K562 (cell line): Measurements from ENCODE around the gene RNFT2. TPM values are rescaled to one million over a fixed set of nuclear protein-coding genes. Genes with fewer than 3 reads are reported as not detected.

ENCODE experiments used
- ATAC-seq: fragments of 200-7000 bp; cut with Tn5 transposase; 3 replicates; pipeline ENCODE4 v1.9.1; 2020; ENCODE audit warnings: moderate library complexity
- BruUV-seq: library from RNA; stranded (reverse); fragments of 400-500 nt; replicated peaks from 2 replicates; lab custom pipeline; 2021; lab: Mats Ljungman, UMichigan
- CTCF ChIA-PET: fragments of 300-600 bp; formaldehyde crosslinking; extraction: SDS; loops from one replicate; lab custom pipeline; 2021; ENCODE audit warnings: low intra/inter-chr PET ratio; lab: Yijun Ruan, JAX
- POLR2A ChIA-PET: fragments of 300-600, 350-650 bp; sonication (Branson Sonifier 250); formaldehyde crosslinking; extraction: SDS; loops from one replicate; lab custom pipeline; 2021; ENCODE audit warnings: antibody characterized with exemption, inconsistent platforms; lab: Yijun Ruan, JAX
- DNase-seq, 4 experiments: peaks; one replicate each; pipeline versions ENCODE4 v3.0.0 to v3.0.0-alpha.2; 2011 to 2018; ENCODE audit warnings: low spot score in 3 of 4, mixed read lengths in 3 of 4; ENCODE audit errors: extremely low read depth in 1 of 4
- FAIRE-seq: peaks from 2 replicates; lab custom pipeline; 2011; peaks lifted over from hg19 to GRCh38; lab: Jason Lieb, UNC
- H2AFZ ChIP-seq: 2 replicates; pipeline ENCODE4 v1.6.0; 2011; ENCODE audit warnings: low read depth, low read length, control low read depth, inconsistent platforms
- H3K27ac ChIP-seq: fragments of 200-600 bp; 3 replicates; pipeline ENCODE4 v1.8.0; 2011; ENCODE audit warnings: low read depth, mild to moderate bottlenecking, control low read depth, inconsistent platforms, low read length, moderate library complexity, mixed read lengths; ENCODE audit errors: extremely low read depth
- H3K27me3 ChIP-seq, 2 experiments: fragments of 300-600 bp in 1 of 2; 2 replicates in 1 of 2; 3 replicates in 1 of 2; pipeline versions ENCODE4 v1.6.0 to v1.8.0; 2011; ENCODE audit warnings: inconsistent platforms in 2 of 2, low read length in 2 of 2, mild to moderate bottlenecking in 1 of 2, mixed read lengths in 1 of 2, moderate library complexity in 1 of 2; ENCODE audit not compliant: control insufficient read depth in 2 of 2, insufficient read depth in 2 of 2
- H3K36me3 ChIP-seq: fragments of 300-600 bp; 3 replicates; pipeline ENCODE4 v1.8.0; 2011; ENCODE audit warnings: mild to moderate bottlenecking, low read length, inconsistent platforms; ENCODE audit not compliant: control insufficient read depth, insufficient read depth
- H3K4me1 ChIP-seq, 2 experiments: fragments of 200-600 bp in 1 of 2; replicated peaks in 1 of 2; 2 replicates in 1 of 2; 3 replicates in 1 of 2; pipeline versions ENCODE4 v1.5.1 to v1.8.0; 2011; ENCODE audit warnings: inconsistent platforms in 2 of 2, low read length in 2 of 2, mild to moderate bottlenecking in 1 of 2, mixed read lengths in 1 of 2, moderate library complexity in 1 of 2; ENCODE audit not compliant: control insufficient read depth in 2 of 2, insufficient read depth in 2 of 2
- H3K4me2 ChIP-seq: 2 replicates; pipeline ENCODE4 v1.6.1; 2011; ENCODE audit warnings: low read length, control low read depth, inconsistent platforms, mixed read lengths; ENCODE audit not compliant: insufficient read depth
- H3K4me3 ChIP-seq: fragments of 200-600 bp; sonication (generic), shearing (Covaris generic); 2 replicates; pipeline ENCODE4 v1.5.1; 2016; ENCODE audit warnings: control low read depth, inconsistent platforms
- H3K79me2 ChIP-seq: fragments of 200-600 bp; 3 replicates; pipeline ENCODE4 v1.8.0; 2011; ENCODE audit warnings: low read length, inconsistent platforms; ENCODE audit not compliant: control insufficient read depth, insufficient read depth
- H3K9ac ChIP-seq, 2 experiments: 2 replicates each; pipeline versions ENCODE4 v1.6.0 to v1.6.1; 2011; ENCODE audit warnings: low read depth in 2 of 2, low read length in 2 of 2, control low read depth in 1 of 2, inconsistent platforms in 1 of 2, mild to moderate bottlenecking in 1 of 2, mixed read lengths in 1 of 2; ENCODE audit not compliant: insufficient read depth in 1 of 2
- H3K9me1 ChIP-seq: one replicate; pipeline ENCODE4 v1.6.0; 2011; ENCODE audit warnings: inconsistent platforms, mild to moderate bottlenecking, low read length, moderate library complexity; ENCODE audit not compliant: control insufficient read depth, insufficient read depth
- H3K9me3 ChIP-seq: replicated peaks from 2 replicates; pipeline ENCODE4 v1.5.1; 2011; ENCODE audit warnings: low read depth, low read length, inconsistent platforms; ENCODE audit not compliant: control insufficient read depth, insufficient read depth
- H4K20me1 ChIP-seq: replicated peaks from 2 replicates; pipeline ENCODE4 v1.6.1; 2011; ENCODE audit warnings: low read length, inconsistent platforms, mixed read lengths; ENCODE audit not compliant: control insufficient read depth, insufficient read depth
- MED1 ChIP-seq: sonication (generic); formaldehyde crosslinking; IDR thresholded peaks from 2 replicates; pipeline ENCODE4 v1.8.1; 2023; ENCODE audit warnings: missing genetic modification reagents, borderline replicate concordance
- NFE2L1 ChIP-seq: fragments of 450-650 bp; IDR thresholded peaks from 2 replicates; pipeline ENCODE4 v1.6.1; 2016; ENCODE audit warnings: missing genetic modification characterization, low read depth, mild to moderate bottlenecking, missing compliant biosample characterization, moderate library complexity, borderline replicate concordance
- RBM14 ChIP-seq: fragments of 200-400 bp; formaldehyde crosslinking; IDR thresholded peaks from 2 replicates; pipeline ENCODE4 v1.6.1; 2018; ENCODE audit warnings: low read depth, mild to moderate bottlenecking, low read length, moderate library complexity, borderline replicate concordance; ENCODE audit not compliant: insufficient read depth
- RBM25 ChIP-seq: fragments of 200-400 bp; formaldehyde crosslinking; IDR thresholded peaks from 2 replicates; pipeline ENCODE4 v1.6.1; 2018; ENCODE audit warnings: low read length, low read depth, moderate library complexity; ENCODE audit not compliant: severe bottlenecking
- SMARCA5 ChIP-seq: fragments of 450-650 bp; IDR thresholded peaks from 2 replicates; pipeline ENCODE4 v1.6.1; 2016
- TAF7 ChIP-seq: fragments of 450-650 bp; IDR thresholded peaks from 2 replicates; pipeline ENCODE4 v1.6.1; 2016; ENCODE audit warnings: missing genetic modification characterization, missing compliant biosample characterization
- ZNF143 ChIP-seq: sonication (generic); formaldehyde crosslinking; IDR thresholded peaks from 2 replicates; pipeline ENCODE4 v1.9.0; 2022; ENCODE audit warnings: mild to moderate bottlenecking, missing genetic modification reagents
- ZNF146 ChIP-seq: IDR thresholded peaks from one replicate; pipeline ENCODE4 v1.6.1; 2018; ENCODE audit warnings: missing compliant biosample characterization; ENCODE audit not compliant: unreplicated experiment
- ZNF41 ChIP-seq: fragments of 250-450 bp; sonication (Bioruptor Pico); conservative IDR thresholded peaks from 2 replicates; pipeline ENCODE4 v1.4.0; 2020; ENCODE audit warnings: mild to moderate bottlenecking
- WGBS: fragments of 100-300 bp; shearing (Covaris generic); methylation state at CpG from one replicate; pipeline ENCODE4 v1.1.6; 2016; ENCODE audit warnings: low coverage, mixed read lengths; ENCODE audit not compliant: insufficient coverage; ENCODE audit errors: missing lambda C conversion rate; 5-methylcytosine and 5-hydroxymethylcytosine counted together
- in situ Hi-C: fragments of 300-500 bp; cut with MboI; formaldehyde crosslinking; loops from 4 replicates; pipeline ENCODE4 v1.15.0; 2018; ENCODE audit warnings: inconsistent platforms, mixed read lengths
- intact Hi-C: fragments of 100-400 bp; cut with micrococcal nuclease; formaldehyde crosslinking; loops from 2 replicates; pipeline ENCODE4 v1.14.2; 2022
- polyA plus RNA-seq, 8 experiments: library from polyadenylated mRNA; depleted of rRNA in 4 of 8; stranded (reverse) in 5 of 8; unstranded in 3 of 8; fragments of >200 nt; fragmentation: Nextera tagmentation in 2 of 8; fragmentation: Illumina TruSeq in 1 of 8; extraction: Ambion mirVana in 2 of 8; extraction: Trizol in 1 of 8; gene quantifications; 2 replicates each; pipeline versions ENCODE4 v1.2.1 to v1.2.3, GENCODE V29; 2011 to 2014; ENCODE audit warnings: inconsistent platforms in 1 of 8, missing spikeins in 1 of 8
- total RNA-seq, 7 experiments: library from RNA; depleted of rRNA in 6 of 7; stranded (reverse); fragments of >200 nt in 6 of 7; fragmentation: Illumina TruSeq in 2 of 7; extraction: Trizol in 2 of 7; gene quantifications; 2 replicates each; pipeline versions ENCODE4 v1.2.1 to v1.2.3, GENCODE V29; 2011 to 2021; ENCODE audit warnings: low replicate concordance in 1 of 7

The RNFT2 gene
- total and polyA plus RNA-seq, 9 of the 15 experiments (the other 6 are each of a cell fraction or from before 2014, with no cell fraction given), result 3.6 to 26.3 (median 9.5) TPM

DNA sequence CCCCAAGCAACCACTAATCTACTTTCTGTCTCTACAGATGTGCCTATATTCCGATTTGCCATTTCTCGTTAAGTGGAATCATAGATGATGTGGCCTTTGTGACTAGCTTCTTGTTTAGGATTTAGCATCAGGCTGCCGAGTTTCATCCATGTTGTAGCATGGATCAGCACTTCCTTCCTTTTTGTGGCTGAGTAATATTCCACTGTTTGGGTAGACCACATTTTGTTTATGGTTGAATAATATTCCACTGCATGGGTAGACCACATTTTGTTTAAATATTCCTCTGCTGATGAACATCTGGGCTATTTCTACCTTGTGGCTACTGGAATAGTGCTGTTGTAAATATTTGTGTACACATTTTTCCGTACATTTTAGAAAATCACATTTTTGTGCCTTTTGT is 36.7 kb upstream of the RNFT2 start:
- ChIA-PET CTCF (no interaction called here), POLR2A (no interaction called here)
- no peaks in the 10 kb centered on the region for H3K9me3 ChIP-seq
- H4K20me1 ChIP-seq, result no peaks in the 10 kb centered on the region
- H3K4me1 ChIP-seq, result no peaks in the 10 kb centered on the region
- no peak overlapping the region for H3K4me3 ChIP-seq
- no peak for TF ChIP-seq ZNF143 (CRISPR knock-in tag)
- no peak for TF ChIP-seq NFE2L1 (tag)
- no peak for TF ChIP-seq ZNF41
- no peak for TF ChIP-seq MED1
- peak; percentile 80 for TF ChIP-seq ZNF146 (CRISPR knock-in tag)
- TF ChIP-seq TAF7, result no peak
- no peak for TF ChIP-seq RBM14
- TF ChIP-seq SMARCA5, result no peak
- peak; percentile 17 for TF ChIP-seq RBM25
- TF ChIP-seq, all 486 proteins: peak for 2
- intact Hi-C loops, result no loop called here
- in situ Hi-C loops, result loop anchor here (10.0 to 25.0 kb wide), 2 partner anchors 261 to 413 kb away; no protein-coding TSS in a partner anchor
- Histone ChIP-seq H3K27ac (no peak overlapping the region), H3K36me3 (no peaks in the 10 kb centered on the region), H2AFZ (no peak overlapping the region), H3K9me1 (no peaks in the 10 kb centered on the region), H3K9ac (no peak overlapping the region), H3K27me3 (peaks cover 5 to 9% of the 10 kb centered on the region in 2 experiments; a peak in 3 of 5 replicates), H3K4me2 (no peak overlapping the region), H3K79me2 (no peaks in the 10 kb centered on the region)
- ATAC-seq (no peak), DNase-seq (no peak), FAIRE-seq (peak; percentile 15)
- 42% methylated on average over 4 of the region's 4 CpGs for WGBS
- BruUV-seq, result no TSS peak
